Sigmoid colon (tissue), 4 donors: ENCODE data around the gene ZNF613.

Experiments
- CTCF ChIP-seq, 4 experiments: fragments of 450-650 bp in 3 of 4; fragments of 200-600 bp in 1 of 4; IDR thresholded peaks; one replicate each; pipeline ENCODE4 v1.5.1; 2016 to 2019; ENCODE audit warnings: antibody characterized with exemption in 4 of 4, mild to moderate bottlenecking in 3 of 4, moderate library complexity in 2 of 4
- EP300 ChIP-seq, 4 donors: sonication (generic); formaldehyde crosslinking; IDR thresholded peaks; one replicate each; pipeline ENCODE4 v1.6.1; 2017; ENCODE audit warnings: antibody characterized with exemption in 4 of 4
- POLR2A ChIP-seq, 2 donors: fragments of 450-650 bp; IDR thresholded peaks; one replicate each; pipeline ENCODE4 v1.6.1; 2016; ENCODE audit warnings: antibody characterized with exemption in 2 of 2, mild to moderate bottlenecking in 2 of 2, moderate library complexity in 2 of 2
- POLR2AphosphoS5 ChIP-seq, 4 donors: sonication (generic); formaldehyde crosslinking; IDR thresholded peaks; one replicate each; pipeline ENCODE4 v1.6.1; 2017; ENCODE audit warnings: antibody characterized with exemption in 4 of 4

GRCh38 chr19:51931921-51932320 is 4.6 kb downstream of the ZNF613 start:
- TF ChIP-seq EP300 (IDR thresholded peaks at IDR 0.05) (no peak), CTCF (IDR thresholded peaks at IDR 0.05) (no peak), POLR2A (IDR thresholded peaks at IDR 0.05) (no peak), POLR2AphosphoS5 (IDR thresholded peaks at IDR 0.05) (no peak)
